SK-N-MC (cell line): ENCODE results near the gene PIK3R2.

Experiments used
- EZH2 ChIP-seq: fragments of 200-600 bp; sonication (generic); IDR thresholded peaks from one replicate; pipeline ENCODE4 v1.6.1; 2017; ENCODE audit warnings: antibody characterized with exemption
- FOXP2 ChIP-seq: optimal IDR thresholded peaks from 2 replicates; pipeline ENCODE3; 2011; ENCODE audit warnings: mild to moderate bottlenecking, moderate library complexity; ENCODE audit not compliant: insufficient read depth; ENCODE audit errors: extremely low read length, control extremely low read depth
- POLR2AphosphoS5 ChIP-seq: IDR thresholded peaks from 2 replicates; pipeline ENCODE4 v1.6.1; 2012; ENCODE audit warnings: mild to moderate bottlenecking, low read depth, low read length, borderline replicate concordance

DNA sequence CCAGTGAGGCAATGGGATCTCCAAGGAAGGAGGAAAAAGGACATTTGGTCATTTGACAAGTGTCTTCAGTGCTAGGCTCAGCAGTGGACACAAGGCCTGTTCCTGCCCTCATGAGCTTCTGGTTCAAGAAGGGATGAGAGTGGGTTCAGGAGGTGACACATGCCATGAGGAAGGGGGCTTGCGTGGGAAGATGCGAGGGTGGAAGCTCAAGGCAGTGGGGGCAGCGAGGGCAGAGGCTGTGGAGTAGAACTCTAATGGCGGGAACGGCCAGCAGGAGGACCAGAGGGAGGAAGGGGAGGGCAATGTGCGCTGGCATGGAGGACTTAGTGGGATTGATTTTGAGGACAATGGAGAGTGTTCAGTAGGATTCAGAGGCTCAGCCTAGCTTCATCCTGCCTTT is 3.3 kb downstream of the PIK3R2 start:
- no peak for TF ChIP-seq EZH2
- TF ChIP-seq FOXP2: no peak
- TF ChIP-seq POLR2AphosphoS5: no peak
